OCI-LY1 (cell line): ENCODE data around the gene ILF3.

Experiments
- H2AFZ ChIP-seq: fragments of 200-600 bp; sonication (generic), shearing (Covaris generic); 2 replicates; pipeline ENCODE4 v1.6.0; 2014; ENCODE audit warnings: antibody characterized with exemption, mild to moderate bottlenecking, low read length
- H3F3A ChIP-seq: fragments of 200-600 bp; sonication (generic), shearing (Covaris generic); 2 replicates; pipeline ENCODE4 v1.6.0; 2014; ENCODE audit warnings: mild to moderate bottlenecking, antibody characterized with exemption, low read length, moderate library complexity; ENCODE audit not compliant: insufficient read depth
- H3K27ac ChIP-seq: fragments of 200-600 bp; sonication (generic); 2 replicates; pipeline ENCODE4 v1.5.1; 2014; ENCODE audit warnings: low read length, mixed run types, mild to moderate bottlenecking, low read depth; ENCODE audit not compliant: poor library complexity, severe bottlenecking
- H3K27me3 ChIP-seq: fragments of 200-600 bp; sonication (generic); 2 replicates; pipeline ENCODE4 v1.6.0; 2014; ENCODE audit warnings: antibody characterized with exemption, mild to moderate bottlenecking, low read length, moderate library complexity; ENCODE audit not compliant: insufficient read depth
- H3K36me3 ChIP-seq: fragments of 200-600 bp; sonication (generic); 2 replicates; pipeline ENCODE4 v1.6.1; 2014; ENCODE audit warnings: mild to moderate bottlenecking, antibody characterized with exemption, low read length, moderate library complexity, mixed read lengths; ENCODE audit not compliant: insufficient read depth
- H3K4me1 ChIP-seq: fragments of 200-600 bp; sonication (generic); 2 replicates; pipeline ENCODE4 v1.5.1; 2014; ENCODE audit warnings: mild to moderate bottlenecking, low read length, moderate library complexity; ENCODE audit not compliant: insufficient read depth, severe bottlenecking
- H3K4me2 ChIP-seq: fragments of 200-600 bp; sonication (generic), shearing (Covaris generic); 2 replicates; pipeline ENCODE4 v1.6.1; 2014; ENCODE audit warnings: low read length
- H3K4me3 ChIP-seq: fragments of 200-600 bp; sonication (generic); 2 replicates; pipeline ENCODE4 v1.5.1; 2014; ENCODE audit warnings: low read length, low read depth, mild to moderate bottlenecking, mixed read lengths; ENCODE audit not compliant: poor library complexity, severe bottlenecking
- H3K79me2 ChIP-seq: fragments of 200-600 bp; shearing (Covaris generic); 2 replicates; pipeline ENCODE4 v1.6.1; 2016; ENCODE audit warnings: mixed run types, low read length, mixed read lengths; ENCODE audit not compliant: insufficient read depth
- H3K9ac ChIP-seq: fragments of 200-600 bp; sonication (generic), shearing (Covaris generic); 2 replicates; pipeline ENCODE4 v1.6.1; 2014; ENCODE audit warnings: mild to moderate bottlenecking, low read length, mixed read lengths
- H3K9me2 ChIP-seq: fragments of 200-600 bp; sonication (generic), shearing (Covaris generic); 2 replicates; pipeline ENCODE4 v1.6.1; 2014; ENCODE audit warnings: low read depth, mild to moderate bottlenecking, low read length, mixed read lengths
- H3K9me3 ChIP-seq: fragments of 200-600 bp; shearing (Covaris generic); 2 replicates; pipeline ENCODE4 v1.6.1; 2014; ENCODE audit warnings: low read length, mixed read lengths
- H4K20me1 ChIP-seq: fragments of 200-600 bp; sonication (generic), shearing (Covaris generic); 2 replicates; pipeline ENCODE4 v1.6.0; 2016; ENCODE audit warnings: mild to moderate bottlenecking, low read length; ENCODE audit not compliant: insufficient read depth
- EZH2 ChIP-seq: fragments of 200-600 bp; sonication (generic), shearing (Covaris generic); IDR thresholded peaks from 2 replicates; pipeline ENCODE4 v1.8.0; 2017; ENCODE audit warnings: borderline replicate concordance, mixed run types, mild to moderate bottlenecking, antibody characterized with exemption, low read length, moderate library complexity, mixed read lengths
- TF ChIP-seq, protein P1 (sequence below): fragments of 200-600 bp; sonication (generic), shearing (Covaris generic); IDR thresholded peaks from 2 replicates; pipeline ENCODE4 v1.5.1; 2017; ENCODE audit warnings: mild to moderate bottlenecking, antibody characterized with exemption, low read length, moderate library complexity, mixed read lengths

The ILF3 gene

DNA sequence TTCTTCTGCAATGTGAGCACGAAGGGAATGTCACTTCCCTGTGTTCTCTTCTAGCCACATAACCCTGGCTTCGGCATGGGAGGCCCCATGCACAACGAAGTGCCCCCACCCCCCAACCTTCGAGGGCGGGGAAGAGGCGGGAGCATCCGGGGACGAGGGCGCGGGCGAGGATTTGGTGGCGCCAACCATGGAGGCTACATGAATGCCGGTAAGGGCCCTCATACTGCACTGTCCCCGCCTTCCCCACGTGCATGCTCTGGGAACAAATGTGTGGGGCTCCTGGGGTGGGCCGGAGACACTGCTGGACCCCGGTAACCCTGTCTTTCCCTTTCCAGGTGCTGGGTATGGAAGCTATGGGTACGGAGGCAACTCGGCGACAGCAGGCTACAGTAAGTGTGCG lies 29.4 kb downstream of the ILF3 start:
- Histone ChIP-seq H3K9me2 (no peaks in the 10 kb centered on the region), H3K36me3 (peaks cover 99% of the 10 kb centered on the region), H4K20me1 (no peaks in the 10 kb centered on the region), H3K27me3 (no peaks in the 10 kb centered on the region), H3K4me1 (no peaks in the 10 kb centered on the region), H3F3A (0 out of 2 replicates have a peak, but pooled peaks cover 5% of the 10 kb centered on the region), H2AFZ (no peak overlapping the region), H3K79me2 (no peaks in the 10 kb centered on the region), H3K9me3 (no peaks in the 10 kb centered on the region), H3K27ac (no peak overlapping the region), H3K4me3 (no peak overlapping the region), H3K9ac (no peak overlapping the region), H3K4me2 (no peak overlapping the region)
- TF ChIP-seq, protein P1, sequence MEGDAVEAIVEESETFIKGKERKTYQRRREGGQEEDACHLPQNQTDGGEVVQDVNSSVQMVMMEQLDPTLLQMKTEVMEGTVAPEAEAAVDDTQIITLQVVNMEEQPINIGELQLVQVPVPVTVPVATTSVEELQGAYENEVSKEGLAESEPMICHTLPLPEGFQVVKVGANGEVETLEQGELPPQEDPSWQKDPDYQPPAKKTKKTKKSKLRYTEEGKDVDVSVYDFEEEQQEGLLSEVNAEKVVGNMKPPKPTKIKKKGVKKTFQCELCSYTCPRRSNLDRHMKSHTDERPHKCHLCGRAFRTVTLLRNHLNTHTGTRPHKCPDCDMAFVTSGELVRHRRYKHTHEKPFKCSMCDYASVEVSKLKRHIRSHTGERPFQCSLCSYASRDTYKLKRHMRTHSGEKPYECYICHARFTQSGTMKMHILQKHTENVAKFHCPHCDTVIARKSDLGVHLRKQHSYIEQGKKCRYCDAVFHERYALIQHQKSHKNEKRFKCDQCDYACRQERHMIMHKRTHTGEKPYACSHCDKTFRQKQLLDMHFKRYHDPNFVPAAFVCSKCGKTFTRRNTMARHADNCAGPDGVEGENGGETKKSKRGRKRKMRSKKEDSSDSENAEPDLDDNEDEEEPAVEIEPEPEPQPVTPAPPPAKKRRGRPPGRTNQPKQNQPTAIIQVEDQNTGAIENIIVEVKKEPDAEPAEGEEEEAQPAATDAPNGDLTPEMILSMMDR: no peak
- TF ChIP-seq EZH2: no peak

- Histone ChIP-seq H3K4me2 (no peak overlapping the region), H3K9me3 (no peaks in the 10 kb centered on the region), H3K79me2 (no peaks in the 10 kb centered on the region), H4K20me1 (no peaks in the 10 kb centered on the region), H3F3A (0 out of 2 replicates have a peak, but pooled peaks cover 5% of the 10 kb centered on the region), H3K36me3 (peaks cover 99% of the 10 kb centered on the region), H2AFZ (no peak overlapping the region), H3K27ac (no peak overlapping the region), H3K4me1 (no peaks in the 10 kb centered on the region), H3K9ac (no peak overlapping the region), H3K9me2 (no peaks in the 10 kb centered on the region), H3K27me3 (no peaks in the 10 kb centered on the region), H3K4me3 (no peak overlapping the region)
- TF ChIP-seq, protein P1: no peak
- no peak for TF ChIP-seq EZH2
Measured at GRCh38 chr19:10685210-10685609, 31.1 kb downstream of the ILF3 start.

DNA sequence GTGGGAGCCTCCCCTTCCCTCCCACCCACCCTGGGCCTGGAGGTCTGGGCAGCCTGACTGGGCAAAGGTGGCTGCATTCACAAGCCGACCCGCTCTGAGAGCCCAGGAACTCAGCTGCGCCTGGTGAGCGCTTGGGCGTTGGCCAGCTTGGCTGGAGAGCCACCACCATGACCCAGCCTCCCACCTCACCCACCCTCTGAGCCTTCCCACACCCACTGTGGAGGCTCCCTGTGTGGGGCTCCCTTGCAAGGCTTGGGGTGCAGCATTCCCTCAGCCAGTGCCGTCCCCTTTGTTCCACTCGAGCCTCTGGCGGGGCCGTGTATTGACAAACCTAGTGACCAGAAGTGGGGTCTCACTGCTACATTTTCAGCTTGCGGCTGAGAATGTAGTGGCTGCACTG lies 32.0 kb downstream of the ILF3 start:
- Histone ChIP-seq H3K36me3 (peaks cover 99% of the 10 kb centered on the region), H3K9ac (no peak overlapping the region), H3K9me2 (no peaks in the 10 kb centered on the region), H2AFZ (no peak overlapping the region), H3K79me2 (no peaks in the 10 kb centered on the region), H3K27ac (no peak overlapping the region), H3K4me1 (no peaks in the 10 kb centered on the region), H3F3A (0 out of 2 replicates have a peak, but pooled peaks cover 4% of the 10 kb centered on the region), H4K20me1 (no peaks in the 10 kb centered on the region), H3K27me3 (no peaks in the 10 kb centered on the region), H3K4me3 (no peak overlapping the region), H3K9me3 (no peaks in the 10 kb centered on the region), H3K4me2 (no peak overlapping the region)
- TF ChIP-seq, protein P1: no peak
- TF ChIP-seq EZH2: no peak
